Mesodermal cell (in vitro differentiated cells): ENCODE data around the gene KCTD8.
"Not testable (repeated sequence)": the region's sequence is repeated elsewhere in the genome, so short reads cannot be mapped to it uniquely, and the experiment has no call there.

Source experiments
- H3K27ac ChIP-seq: 2 replicates; pipeline ENCODE4 v1.7.0; 2013; ENCODE audit warnings: mild to moderate bottlenecking, low read depth, low read length, moderate library complexity; ENCODE audit not compliant: severe bottlenecking
- H3K36me3 ChIP-seq: 2 replicates; pipeline ENCODE4 v1.7.1; 2013; ENCODE audit warnings: mild to moderate bottlenecking, low read length, moderate library complexity; ENCODE audit not compliant: control insufficient read depth, insufficient read depth
- H3K4me1 ChIP-seq: one replicate; pipeline ENCODE4 v1.7.1; 2013; ENCODE audit warnings: mild to moderate bottlenecking, low read length; ENCODE audit not compliant: insufficient read depth, control insufficient read depth, poor library complexity, severe bottlenecking
- H3K4me3 ChIP-seq: 2 replicates; pipeline ENCODE4 v1.7.0; 2013; ENCODE audit warnings: low read length, control low read depth, mild to moderate bottlenecking; ENCODE audit not compliant: insufficient read depth, poor library complexity, severe bottlenecking; ENCODE audit errors: extremely low read depth
- H3K9me3 ChIP-seq: 2 replicates; pipeline ENCODE4 v1.7.1; 2013; ENCODE audit warnings: mild to moderate bottlenecking, low read length, moderate library complexity; ENCODE audit not compliant: control insufficient read depth
- WGBS, 2 experiments: methylation state at CpG; one replicate each; pipeline ENCODE4 v1.1.5; 2013; ENCODE audit warnings: missing lambda C conversion rate in 2 of 2; ENCODE audit not compliant: insufficient coverage in 2 of 2; 5-methylcytosine and 5-hydroxymethylcytosine counted together

The KCTD8 gene

GRCh38 chr4:44231006-44231405, 217.6 kb downstream of the KCTD8 start:
- no peak overlapping the region for H3K27ac ChIP-seq
- no peaks in the 10 kb centered on the region for H3K4me1 ChIP-seq
- 83% methylated on average over 1 of the region's 2 CpGs; no CpG with 5 or more reads in 1 of the 2 experiments for WGBS, 2 experiments
- H3K36me3 ChIP-seq: no peaks in the 10 kb centered on the region
- H3K4me3 ChIP-seq: no peak overlapping the region
- H3K9me3 ChIP-seq: no peaks in the 10 kb centered on the region

- Histone ChIP-seq H3K9me3 (no peaks in the 10 kb centered on the region), H3K36me3 (no peaks in the 10 kb centered on the region), H3K4me1 (no peaks in the 10 kb centered on the region), H3K4me3 (no peak overlapping the region), H3K27ac (no peak overlapping the region)
- no CpG with 5 or more reads among the region's 1 CpG for WGBS, 2 experiments
Observed at GRCh38 chr4:44228326-44228725, 220.3 kb downstream of the KCTD8 start.

GRCh38 chr4:44221407-44221806, 227.2 kb downstream of the KCTD8 start:
- Histone ChIP-seq H3K4me3 (no peak overlapping the region), H3K36me3 (no peaks in the 10 kb centered on the region), H3K4me1 (no peaks in the 10 kb centered on the region), H3K9me3 (no peaks in the 10 kb centered on the region), H3K27ac (no peak overlapping the region)
- 90 to 93% methylated on average over 3 to 4 of the region's 4 CpGs for WGBS, 2 experiments

GRCh38 chr4:44210750-44211149, 237.9 kb downstream of the KCTD8 start:
- H3K4me1 ChIP-seq: no peaks in the 10 kb centered on the region
- H3K9me3 ChIP-seq: no peaks in the 10 kb centered on the region
- H3K36me3 ChIP-seq: no peaks in the 10 kb centered on the region
- H3K27ac ChIP-seq: no peak overlapping the region
- H3K4me3 ChIP-seq: no peak overlapping the region

GRCh38 chr4:44196796-44197195, 251.8 kb downstream of the KCTD8 start:
- Histone ChIP-seq H3K4me1 (no peaks in the 10 kb centered on the region), H3K9me3 (peaks cover 6% of the 10 kb centered on the region), H3K36me3 (no peaks in the 10 kb centered on the region), H3K4me3 (no peak overlapping the region), H3K27ac (no peak overlapping the region)
- WGBS, 2 experiments: 100% methylated on average over 1 of the region's 1 CpG

- no peak overlapping the region for H3K4me3 ChIP-seq
Observed at GRCh38 chr4:44194365-44194764, 254.2 kb downstream of the KCTD8 start.

GRCh38 chr4:44186850-44187246, 261.8 kb downstream of the KCTD8 start:
- H3K36me3 ChIP-seq: no peaks in the 10 kb centered on the region
- H3K4me1 ChIP-seq: no peaks in the 10 kb centered on the region
- H3K4me3 ChIP-seq: no peak overlapping the region
- no peak overlapping the region for H3K27ac ChIP-seq
- WGBS, 2 experiments: no CpG with 5 or more reads among the region's 1 CpG
- peaks cover 2% of the 10 kb centered on the region for H3K9me3 ChIP-seq

More at GRCh38 chr4:44194365-44194764, 254.2 kb downstream of the KCTD8 start:
- Histone ChIP-seq H3K27ac (no peak overlapping the region), H3K9me3 (peaks cover 8% of the 10 kb centered on the region), H3K4me1 (no peaks in the 10 kb centered on the region), H3K36me3 (no peaks in the 10 kb centered on the region)
- WGBS, 2 experiments: no CpG with 5 or more reads among the region's 1 CpG

GRCh38 chr4:44186096-44186849, 262.3 kb downstream of the KCTD8 start:
- Histone ChIP-seq H3K9me3 (peaks cover 2% of the 10 kb centered on the region), H3K4me1 (no peaks in the 10 kb centered on the region), H3K27ac (no peak overlapping the region), H3K4me3 (no peak overlapping the region), H3K36me3 (no peaks in the 10 kb centered on the region)
- WGBS, 2 experiments: 79 to 84% methylated on average over 16 of the region's 23 CpGs

- not testable (repeated sequence) for H3K9me3 ChIP-seq, H3K27ac ChIP-seq, H3K4me3 ChIP-seq, H3K4me1 ChIP-seq, H3K36me3 ChIP-seq
- 95 to 96% methylated on average over 16 to 44 of the region's 54 CpGs for WGBS, 2 experiments
Observed at GRCh38 chr4:44181491-44182349, 266.9 kb downstream of the KCTD8 start.

- H3K36me3 ChIP-seq, H3K4me1 ChIP-seq, H3K9me3 ChIP-seq, H3K4me3 ChIP-seq, H3K27ac ChIP-seq: not testable (repeated sequence)
- WGBS, 2 experiments: 93 to 94% methylated on average over 8 to 11 of the region's 27 CpGs
Observed at GRCh38 chr4:44167766-44168165, 280.8 kb downstream of the KCTD8 start.

- Histone ChIP-seq H3K4me3 (no peak overlapping the region), H3K27ac (no peak overlapping the region), H3K4me1 (peaks cover 6% of the 10 kb centered on the region), H3K36me3 (no peaks in the 10 kb centered on the region), H3K9me3 (no peaks in the 10 kb centered on the region)
- WGBS, 2 experiments: no CpG with 5 or more reads among the region's 1 CpG
Observed at GRCh38 chr4:44165938-44166337, 282.7 kb downstream of the KCTD8 start.
